GOT3 (cell line): Measurements from ENCODE around the gene SLU7.

Source experiments
- DNase-seq: peaks from one replicate; lab custom pipeline; 2025; ENCODE audit warnings: mixed read lengths; lab: John Stamatoyannopoulos, UW

SLU7 gene

GRCh38 chr5:160419458-160420330, 813 bp upstream of the SLU7 start:
- no peak for DNase-seq

- peak; percentile 85 for DNase-seq
Observed at GRCh38 chr5:160399402-160400353, 19.2 kb downstream of the SLU7 start, which contains the start of gene FAM200C. FAM200C (minus strand) TSS chr5:160400054; CDS start chr5:160395490, 4,564 bp downstream.

- no peak for DNase-seq
Observed at GRCh38 chr5:160398806-160399205, 20.1 kb downstream of the SLU7 start.

GRCh38 chr5:160397492-160397891, 21.4 kb downstream of the SLU7 start:
- DNase-seq: no peak

GRCh38 chr5:160395111-160395510, 23.8 kb downstream of the SLU7 start:
- DNase-seq: no peak

- DNase-seq: no peak
Observed at GRCh38 chr5:160390787-160391696, 27.8 kb downstream of the SLU7 start.

GRCh38 chr5:160387445-160387844, 31.4 kb downstream of the SLU7 start:
- DNase-seq: no peak

- no peak for DNase-seq
Observed at GRCh38 chr5:160385496-160385895, 33.4 kb downstream of the SLU7 start.

GRCh38 chr5:160384681-160385080, 34.2 kb downstream of the SLU7 start:
- DNase-seq: no peak

GRCh38 chr5:160382346-160382745, 36.5 kb downstream of the SLU7 start:
- DNase-seq: no peak

- no peak for DNase-seq
Observed at GRCh38 chr5:160380041-160380440, 38.8 kb downstream of the SLU7 start.

GRCh38 chr5:160379511-160379910, 39.4 kb downstream of the SLU7 start:
- no peak for DNase-seq

- no peak for DNase-seq
Observed at GRCh38 chr5:160378330-160378729, 40.6 kb downstream of the SLU7 start.

- DNase-seq: no peak
Observed at GRCh38 chr5:160377651-160378050, 41.2 kb downstream of the SLU7 start.

- DNase-seq: no peak
Observed at GRCh38 chr5:160376416-160376815, 42.5 kb downstream of the SLU7 start.

- no peak for DNase-seq
Observed at GRCh38 chr5:160375701-160376100, 43.2 kb downstream of the SLU7 start.

- no peak for DNase-seq
Observed at GRCh38 chr5:160375166-160375565, 43.7 kb downstream of the SLU7 start.

- no peak for DNase-seq
Observed at GRCh38 chr5:160371294-160371693, 47.6 kb downstream of the SLU7 start.

GRCh38 chr5:160370713-160371034, 48.2 kb downstream of the SLU7 start:
- DNase-seq: no peak

GRCh38 chr5:160369990-160370712, 48.7 kb downstream of the SLU7 start, which contains the start of gene C1QTNF2:
C1QTNF2 (minus strand) TSS chr5:160370626; CDS start chr5:160355011, 15,615 bp downstream.
- DNase-seq: no peak

GRCh38 chr5:160367885-160368284, 51.0 kb downstream of the SLU7 start:
- DNase-seq: no peak
